ENCODE data around the gene CAST.

DNA sequence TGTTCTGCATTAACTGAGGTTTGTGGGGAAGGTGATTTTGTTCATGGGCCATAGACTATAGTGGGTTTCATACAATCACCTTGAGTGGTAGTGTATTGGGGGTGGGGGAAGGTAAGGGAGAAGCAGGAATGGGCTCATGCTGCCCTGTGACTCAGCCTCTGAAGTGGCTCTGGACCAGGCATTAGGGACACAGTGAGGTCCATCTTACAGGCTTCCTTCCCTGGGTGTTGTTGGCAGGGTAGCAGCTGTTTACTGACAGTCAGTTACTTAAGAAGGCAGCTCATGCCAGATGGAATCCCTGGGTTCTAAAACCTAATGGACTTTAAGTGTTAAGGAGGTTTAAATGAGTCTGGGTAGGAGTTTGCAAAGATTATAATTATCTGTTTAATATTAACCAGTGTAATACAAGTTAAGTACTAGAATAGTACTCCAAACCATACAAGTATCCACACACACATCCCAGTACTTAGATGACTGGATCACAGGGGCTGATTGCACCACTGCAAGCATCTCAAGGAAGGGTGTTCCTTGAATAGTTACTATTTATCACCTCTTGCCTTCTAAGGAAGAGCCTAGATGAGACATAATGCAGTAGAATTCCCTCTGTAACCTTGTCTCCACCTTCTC lies 59.3 kb downstream of the CAST start:
- TF ChIP-seq CTCF (IDR thresholded peaks at IDR 0.05) (no peak), POLR2AphosphoS5 (IDR thresholded peaks at IDR 0.05) (no peak), POLR2A (IDR thresholded peaks at IDR 0.05) (no peak)
